Activated CD4-positive, alpha-beta T cell treated with anti-CD3 and anti-CD28 coated beads, Interleukin-2, amount 10 ng/mL, durations not matched to agents 7 days and 5 days (primary cell): ENCODE measurements around the gene THSD4. TPM values are rescaled to one million over a fixed set of nuclear protein-coding genes. Genes with fewer than 3 reads are reported as not detected.

ENCODE experiments used
- CTCF ChIA-PET: fragments of 350-600 bp; sonication (Branson Sonifier 250); formaldehyde crosslinking; loops from one replicate; lab custom pipeline; 2021; ENCODE audit warnings: antibody characterized with exemption; lab: Charles Lee
- POLR2A ChIA-PET: fragments of 350-600 bp; sonication (Branson Sonifier 250); formaldehyde crosslinking; loops from one replicate; lab custom pipeline; 2021; ENCODE audit warnings: antibody characterized with exemption; lab: Charles Lee
- DNase-seq: peaks from one replicate; pipeline ENCODE4 v3.0.0-alpha.2; 2020
- H3K27ac Mint-ChIP-seq: one replicate; pipeline ENCODE4 v1.8.0; 2021; ENCODE audit warnings: mild to moderate bottlenecking, moderate library complexity, mixed read lengths
- H3K27me3 Mint-ChIP-seq: one replicate; pipeline ENCODE4 v1.8.0; 2021; ENCODE audit warnings: mixed read lengths
- H3K36me3 Mint-ChIP-seq: one replicate; pipeline ENCODE4 v1.8.0; 2021; ENCODE audit warnings: low read depth, mixed read lengths
- H3K4me1 Mint-ChIP-seq: one replicate; pipeline ENCODE4 v1.8.0; 2021; ENCODE audit warnings: mixed read lengths
- H3K4me3 Mint-ChIP-seq: one replicate; pipeline ENCODE4 v1.8.0; 2021; ENCODE audit warnings: mild to moderate bottlenecking, moderate library complexity, mixed read lengths
- H3K9me3 Mint-ChIP-seq: one replicate; pipeline ENCODE4 v1.8.0; 2021; ENCODE audit warnings: mixed read lengths
- total RNA-seq, 2 experiments: library from RNA; stranded (reverse); gene quantifications; one replicate each; pipeline ENCODE4 v1.2.3, GENCODE V29; 2021

The THSD4 gene
- total RNA-seq, 2 experiments from 2014 or later: not detected

DNA sequence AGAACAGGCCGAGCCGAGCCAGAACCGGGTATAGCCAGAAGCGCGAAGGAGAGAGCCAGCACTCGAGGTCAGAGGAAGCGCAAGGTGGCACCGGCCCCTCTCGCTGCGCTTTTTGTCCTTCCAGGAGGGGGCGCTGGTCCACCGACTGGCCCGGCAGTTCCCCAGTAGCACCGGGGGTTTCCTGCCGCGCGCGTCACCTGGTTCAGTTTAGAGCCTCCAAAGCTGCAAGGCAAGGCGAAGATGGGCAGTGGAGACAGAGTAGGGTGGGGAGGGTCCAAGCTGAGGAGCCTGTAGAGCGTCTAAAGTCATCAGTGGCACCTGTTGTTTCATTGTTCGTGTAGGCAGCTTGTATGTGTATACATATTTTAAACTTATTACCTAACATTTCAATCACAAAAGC is 687.5 kb downstream of the THSD4 start:
- no peaks in the 10 kb centered on the region for H3K9me3 Mint-ChIP-seq
- no peaks in the 10 kb centered on the region for H3K36me3 Mint-ChIP-seq
- no peak overlapping the region for H3K27ac Mint-ChIP-seq
- peaks cover 2% of the 10 kb centered on the region for H3K27me3 Mint-ChIP-seq
- POLR2A ChIA-PET: no interaction called here
- CTCF ChIA-PET: interaction anchor here (1.0 to 1.9 kb wide), 3 partner anchors 10 to 83 kb away, joined by 3 to 6 read pairs (median 6); no protein-coding TSS in a partner anchor
- peaks cover 1% of the 10 kb centered on the region for H3K4me1 Mint-ChIP-seq
- H3K4me3 Mint-ChIP-seq: no peak overlapping the region
- DNase-seq: peak; percentile 39

DNA sequence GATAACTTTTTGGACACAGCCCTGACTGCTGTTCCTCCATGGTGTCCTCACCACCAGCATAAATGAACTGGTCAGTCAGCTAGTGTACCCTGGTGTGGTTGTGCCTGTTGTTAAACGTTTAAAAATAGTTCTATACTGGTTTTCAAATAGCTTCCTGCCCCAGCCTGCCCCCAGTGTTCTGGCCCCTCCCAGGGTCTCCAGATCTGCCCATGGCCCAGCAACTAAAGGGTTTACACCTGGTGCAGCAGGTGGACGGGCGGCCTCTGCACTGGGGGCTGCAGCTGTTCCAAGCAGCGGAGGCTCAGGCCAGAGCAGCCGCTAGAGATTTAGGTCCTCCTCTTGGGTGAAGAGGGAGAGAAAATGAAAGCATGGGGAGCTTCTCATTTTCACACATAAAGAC is 689.0 kb downstream of the THSD4 start:
- ChIA-PET POLR2A (no interaction called here), CTCF (interaction anchor here (1.9 kb wide), 1 partner anchor 9 kb away, joined by 6 read pairs; no protein-coding TSS in a partner anchor)
- peaks cover 1% of the 10 kb centered on the region for H3K4me1 Mint-ChIP-seq
- no peak overlapping the region for H3K4me3 Mint-ChIP-seq
- DNase-seq: no peak
- H3K27ac Mint-ChIP-seq: no peak overlapping the region
- no peaks in the 10 kb centered on the region for H3K36me3 Mint-ChIP-seq
- H3K9me3 Mint-ChIP-seq: no peaks in the 10 kb centered on the region
- peaks cover 2% of the 10 kb centered on the region for H3K27me3 Mint-ChIP-seq

DNA sequence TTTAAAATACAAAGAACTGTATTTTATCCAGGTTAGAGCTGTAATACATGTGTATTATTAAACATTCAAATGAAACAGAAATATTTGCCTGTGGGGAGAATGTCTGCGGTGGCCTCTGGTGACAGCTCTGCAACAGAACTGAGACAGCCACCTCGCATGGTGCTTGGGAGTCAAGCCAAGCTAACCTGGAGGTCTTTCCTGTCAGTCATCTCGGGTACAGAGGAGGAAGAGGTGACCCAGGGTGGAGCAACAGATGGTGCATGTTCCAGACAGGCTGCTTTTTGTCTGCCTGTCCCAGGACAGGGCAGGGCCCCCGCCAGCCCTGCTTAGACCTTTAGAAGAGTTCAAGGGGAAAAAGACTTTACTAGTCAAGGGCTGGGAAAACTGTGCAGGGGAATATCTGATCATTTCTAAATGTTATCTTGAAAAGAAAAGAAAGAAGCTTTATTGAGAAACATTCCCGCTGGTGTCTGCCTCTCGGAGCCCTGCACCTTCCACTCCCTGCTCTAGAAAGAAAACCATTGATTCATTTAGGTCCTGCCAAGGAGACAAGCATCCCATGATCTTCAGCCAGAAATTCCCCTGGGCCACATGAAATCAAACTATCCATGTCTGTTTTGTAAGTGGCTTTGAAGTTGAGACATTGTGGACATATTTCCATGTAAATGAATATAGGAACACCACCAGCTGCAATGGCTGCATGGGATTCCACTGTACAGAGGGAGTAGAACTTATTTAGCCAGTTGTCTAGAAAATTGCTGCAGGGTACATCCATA is 689.6 kb downstream of the THSD4 start:
- Mint-ChIP-seq H3K27me3 (peaks cover 2% of the 10 kb centered on the region), H3K4me1 (peaks cover 1% of the 10 kb centered on the region), H3K9me3 (no peaks in the 10 kb centered on the region), H3K36me3 (no peaks in the 10 kb centered on the region), H3K4me3 (no peak overlapping the region), H3K27ac (no peak overlapping the region)
- POLR2A ChIA-PET: no interaction called here
- no peak for DNase-seq
- CTCF ChIA-PET: interaction anchor here (0.7 kb wide), 1 partner anchor 75 kb away, joined by 3 read pairs; no protein-coding TSS in a partner anchor

DNA sequence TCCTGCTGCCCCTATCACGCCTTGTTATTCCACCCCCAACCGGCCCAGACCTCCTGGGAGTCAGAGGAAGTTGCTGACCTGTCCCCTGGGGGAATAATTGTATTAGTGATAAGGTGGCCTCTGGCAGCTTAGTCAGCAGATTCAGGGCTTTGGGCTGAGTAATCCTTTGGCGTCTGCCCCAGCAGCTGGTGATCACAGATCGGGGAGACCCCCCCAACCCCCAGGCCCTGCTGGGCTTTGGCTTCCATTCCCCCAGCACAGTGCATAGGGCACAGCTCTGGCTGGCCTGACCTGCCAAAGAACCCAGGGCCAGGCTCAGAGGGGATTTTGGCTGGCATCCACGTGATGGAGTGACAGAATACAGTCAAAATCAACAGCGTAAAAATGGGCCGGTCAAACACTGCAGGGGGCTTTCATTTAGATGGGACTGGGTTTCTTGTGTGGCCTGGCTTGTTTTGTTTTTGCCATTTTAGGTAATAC is 691.2 kb downstream of the THSD4 start:
- Mint-ChIP-seq H3K9me3 (no peaks in the 10 kb centered on the region), H3K27me3 (no peaks in the 10 kb centered on the region), H3K4me3 (no peak overlapping the region), H3K36me3 (no peaks in the 10 kb centered on the region), H3K27ac (no peak overlapping the region), H3K4me1 (peaks cover 1% of the 10 kb centered on the region)
- no peak for DNase-seq
- ChIA-PET CTCF (no interaction called here), POLR2A (no interaction called here)

DNA sequence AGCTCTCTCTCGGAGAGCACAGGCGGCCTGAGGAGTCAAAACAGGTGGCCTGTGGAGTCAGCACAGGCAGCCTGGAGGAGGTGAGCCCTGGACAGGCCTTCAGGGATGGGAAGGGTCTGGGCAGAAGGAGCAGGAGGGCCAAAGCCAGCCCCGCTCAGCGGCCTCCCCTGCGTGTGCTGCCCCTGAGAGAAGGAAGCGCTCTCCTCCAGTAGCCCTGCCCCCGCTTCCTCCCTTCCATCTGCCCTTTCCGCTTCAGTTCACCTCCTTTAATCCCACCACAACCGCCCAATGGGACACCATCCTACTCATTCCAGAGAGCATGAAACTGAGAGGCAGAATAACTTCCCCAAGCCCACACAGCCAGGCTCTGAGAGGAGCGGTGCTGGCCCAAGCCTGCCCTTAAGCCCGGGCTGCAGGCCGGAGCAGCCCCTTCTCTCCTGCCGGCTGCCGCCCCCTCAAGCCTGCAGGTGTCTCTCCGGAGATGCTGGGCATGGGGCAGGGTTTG is 691.9 kb downstream of the THSD4 start:
- no peak for DNase-seq
- Mint-ChIP-seq H3K27ac (no peak overlapping the region), H3K27me3 (no peaks in the 10 kb centered on the region), H3K4me3 (no peak overlapping the region), H3K4me1 (peaks cover 1% of the 10 kb centered on the region), H3K36me3 (no peaks in the 10 kb centered on the region), H3K9me3 (no peaks in the 10 kb centered on the region)
- ChIA-PET POLR2A (no interaction called here), CTCF (interaction anchor here (1.4 kb wide), 1 partner anchor 63 kb away, joined by 3 read pairs; no protein-coding TSS in a partner anchor)

DNA sequence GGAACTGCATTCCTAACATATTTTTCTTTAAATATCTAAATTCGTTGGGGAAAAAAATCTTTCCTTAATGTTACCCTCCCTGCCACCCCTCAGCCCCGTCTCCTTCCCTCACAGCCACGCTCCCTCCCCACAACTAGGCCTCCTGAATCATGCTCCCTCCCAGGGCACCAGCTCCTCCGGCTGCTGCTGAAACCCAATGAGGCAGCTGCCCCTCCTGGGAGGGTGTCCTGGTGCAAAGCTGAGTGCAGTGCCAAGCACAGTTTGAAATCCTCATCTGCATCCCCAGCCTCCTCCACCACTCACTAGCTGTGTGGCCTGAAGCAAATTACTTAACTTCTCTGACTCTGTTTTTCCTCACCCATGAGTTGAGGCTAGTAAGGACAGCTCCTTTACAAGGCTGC is 692.4 kb downstream of the THSD4 start:
- Mint-ChIP-seq H3K36me3 (no peaks in the 10 kb centered on the region), H3K4me1 (no peaks in the 10 kb centered on the region), H3K27me3 (no peaks in the 10 kb centered on the region), H3K9me3 (no peaks in the 10 kb centered on the region), H3K4me3 (no peak overlapping the region), H3K27ac (no peak overlapping the region)
- no peak for DNase-seq
- POLR2A ChIA-PET: no interaction called here
- CTCF ChIA-PET: interaction anchor here (1.4 kb wide), 1 partner anchor 64 kb away, joined by 3 read pairs; no protein-coding TSS in a partner anchor

DNA sequence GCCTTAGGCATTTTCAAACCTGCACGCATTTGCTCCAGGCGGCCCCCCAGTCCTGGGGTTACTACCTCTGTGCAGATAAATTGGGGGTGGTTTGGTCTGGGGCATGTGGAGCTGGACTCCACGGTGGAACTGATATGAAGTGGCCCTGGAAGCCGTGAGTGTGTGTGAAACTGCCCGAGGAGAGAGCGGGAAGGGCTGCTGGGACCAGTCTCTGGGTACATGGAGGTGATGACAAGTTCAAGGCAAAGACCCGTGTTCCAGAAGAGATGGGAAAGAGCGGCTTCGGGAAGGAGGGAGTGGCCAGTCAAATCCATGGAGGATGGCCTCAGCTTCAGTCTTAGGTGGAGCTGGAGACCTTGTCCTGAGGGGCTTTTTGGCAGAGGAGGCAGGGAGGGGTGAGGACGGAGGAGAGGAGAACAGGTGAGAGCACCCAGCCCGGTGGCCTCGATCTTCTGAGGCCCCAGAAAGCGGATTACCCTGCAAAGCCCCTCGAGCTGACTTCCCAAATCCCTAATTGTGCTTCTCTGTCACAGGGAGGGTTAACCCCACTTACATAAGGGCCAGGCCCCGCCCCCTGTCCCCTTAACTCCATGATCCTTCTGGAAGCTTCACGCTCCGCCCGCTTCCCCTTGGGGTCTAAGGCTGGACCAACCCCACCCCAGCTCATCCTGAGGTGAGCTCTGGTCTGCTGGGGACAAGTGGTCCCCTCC is 693.2 kb downstream of the THSD4 start:
- Mint-ChIP-seq H3K9me3 (no peaks in the 10 kb centered on the region), H3K27ac (no peak overlapping the region), H3K4me3 (no peak overlapping the region), H3K27me3 (no peaks in the 10 kb centered on the region), H3K4me1 (no peaks in the 10 kb centered on the region), H3K36me3 (no peaks in the 10 kb centered on the region)
- DNase-seq: no peak
- ChIA-PET CTCF (interaction anchor here (0.6 to 1.4 kb wide), 2 partner anchors 28 to 64 kb away, joined by 3 to 4 read pairs; no protein-coding TSS in a partner anchor), POLR2A (no interaction called here)

DNA sequence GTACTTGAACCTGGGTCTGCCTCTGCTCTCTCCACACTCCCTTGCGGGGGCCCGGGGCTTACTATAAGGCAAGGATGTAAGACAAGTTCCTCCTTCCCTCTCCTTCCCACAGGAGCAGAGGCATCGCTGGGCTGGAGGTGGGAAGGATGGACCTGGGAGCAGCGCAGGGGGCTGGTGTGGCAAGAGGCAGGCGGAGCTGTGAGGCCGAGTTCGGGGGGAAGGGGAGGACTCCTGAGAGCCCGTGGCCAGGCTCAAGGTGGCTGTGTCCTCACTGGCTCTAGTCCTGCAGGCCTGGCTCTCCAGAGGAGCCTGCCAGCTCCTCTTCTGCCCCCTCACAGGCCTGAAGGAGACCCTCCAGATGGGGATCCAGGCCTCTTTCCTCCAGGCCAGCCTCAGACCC is 694.1 kb downstream of the THSD4 start:
- no peak overlapping the region for H3K27ac Mint-ChIP-seq

DNA sequence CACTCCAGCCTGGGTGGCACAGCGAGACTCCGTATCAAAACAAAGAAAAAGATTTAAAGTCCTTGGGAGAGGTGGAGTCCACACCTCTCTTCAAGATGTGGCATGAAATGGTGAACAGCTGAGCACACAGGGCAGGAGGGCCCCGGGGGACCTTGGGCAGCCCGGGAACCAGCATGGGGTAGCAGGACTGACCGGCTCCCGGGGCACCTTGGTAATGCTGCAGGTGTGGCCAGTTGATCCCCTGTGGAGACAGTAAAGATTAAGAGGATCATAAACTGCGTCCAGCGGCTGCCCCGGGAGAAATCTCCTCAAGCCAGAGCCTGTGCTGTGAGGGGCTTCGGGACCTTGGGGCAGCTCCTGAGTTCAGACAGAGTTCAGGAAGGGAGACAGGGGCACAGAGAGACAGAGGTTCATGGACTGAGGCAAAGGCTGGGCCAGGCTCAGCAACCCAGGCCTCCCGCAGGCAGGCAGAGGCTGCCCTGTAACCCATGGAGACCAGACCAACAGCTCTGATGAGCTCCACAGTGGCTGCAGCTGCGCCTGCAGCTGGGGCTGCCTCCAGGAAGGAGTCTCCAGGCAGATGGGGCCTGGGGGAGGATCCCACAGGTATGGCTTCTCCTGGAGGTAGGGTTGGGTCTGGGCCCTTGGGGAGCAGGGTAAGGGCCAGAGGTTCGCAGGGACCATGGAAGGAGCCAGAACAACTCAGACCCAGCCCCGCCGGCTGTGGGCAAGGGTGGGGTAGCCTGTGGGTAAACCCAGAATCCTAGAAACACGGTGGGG is 695.2 kb downstream of the THSD4 start, which contains the start of gene NR2E3:
TSS of gene NR2E3 (plus strand) at position 299 of the 780 bp plus-strand sequence. CDS start at position 489, 190 bp downstream.
- Mint-ChIP-seq H3K27ac (no peak within 1 kb of the TSS), H3K36me3 (no peaks in the 10 kb centered on the region), H3K4me3 (no peak within 1 kb of the TSS), H3K4me1 (no peaks in the 10 kb centered on the region), H3K27me3 (no peaks in the 10 kb centered on the region), H3K9me3 (no peaks in the 10 kb centered on the region)
- POLR2A ChIA-PET: no interaction called here
- no peak for DNase-seq
- CTCF ChIA-PET: no interaction called here

More for the DNA sequence above, 694.1 kb downstream of the THSD4 start:
- Mint-ChIP-seq H3K9me3 (no peaks in the 10 kb centered on the region), H3K4me3 (no peak overlapping the region), H3K36me3 (no peaks in the 10 kb centered on the region), H3K27me3 (no peaks in the 10 kb centered on the region), H3K4me1 (no peaks in the 10 kb centered on the region)
- POLR2A ChIA-PET: no interaction called here
- no peak for DNase-seq
- CTCF ChIA-PET: no interaction called here

DNA sequence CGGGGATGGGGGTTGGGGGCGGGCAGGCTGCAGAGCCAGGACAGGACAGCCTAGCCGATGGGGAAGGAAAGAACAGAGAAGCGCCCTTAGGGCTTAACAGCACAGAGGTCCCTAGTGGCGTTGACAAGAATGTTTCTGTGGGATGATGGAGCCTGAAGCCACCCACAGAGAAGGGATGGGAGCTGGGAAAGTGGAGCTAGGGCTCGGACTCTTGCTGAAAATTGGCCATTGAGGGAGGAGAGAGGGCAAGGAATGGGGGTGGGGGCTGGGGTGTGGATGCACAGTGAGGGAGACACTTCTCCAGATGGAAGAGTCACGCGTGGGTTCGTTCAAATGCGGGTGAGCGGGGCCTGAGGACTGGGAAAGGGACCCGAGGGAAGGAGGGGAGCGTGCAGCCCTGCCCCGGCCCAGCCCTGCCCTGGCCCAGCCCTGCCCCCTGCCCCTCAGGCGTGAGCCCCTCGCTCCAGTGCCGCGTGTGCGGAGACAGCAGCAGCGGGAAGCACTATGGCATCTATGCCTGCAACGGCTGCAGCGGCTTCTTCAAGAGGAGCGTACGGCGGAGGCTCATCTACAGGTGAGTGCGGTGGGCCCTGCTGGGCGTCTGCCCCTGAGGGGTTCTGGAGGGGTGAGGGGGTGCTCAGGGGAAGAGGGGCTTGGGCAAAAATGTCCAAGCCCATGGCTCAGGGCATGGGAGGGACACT is 695.9 kb downstream of the THSD4 start:
- Mint-ChIP-seq H3K9me3 (no peaks in the 10 kb centered on the region), H3K4me1 (no peaks in the 10 kb centered on the region), H3K27me3 (no peaks in the 10 kb centered on the region), H3K4me3 (no peak overlapping the region), H3K36me3 (no peaks in the 10 kb centered on the region), H3K27ac (no peak overlapping the region)
- ChIA-PET CTCF (no interaction called here), POLR2A (no interaction called here)
- no peak for DNase-seq

DNA sequence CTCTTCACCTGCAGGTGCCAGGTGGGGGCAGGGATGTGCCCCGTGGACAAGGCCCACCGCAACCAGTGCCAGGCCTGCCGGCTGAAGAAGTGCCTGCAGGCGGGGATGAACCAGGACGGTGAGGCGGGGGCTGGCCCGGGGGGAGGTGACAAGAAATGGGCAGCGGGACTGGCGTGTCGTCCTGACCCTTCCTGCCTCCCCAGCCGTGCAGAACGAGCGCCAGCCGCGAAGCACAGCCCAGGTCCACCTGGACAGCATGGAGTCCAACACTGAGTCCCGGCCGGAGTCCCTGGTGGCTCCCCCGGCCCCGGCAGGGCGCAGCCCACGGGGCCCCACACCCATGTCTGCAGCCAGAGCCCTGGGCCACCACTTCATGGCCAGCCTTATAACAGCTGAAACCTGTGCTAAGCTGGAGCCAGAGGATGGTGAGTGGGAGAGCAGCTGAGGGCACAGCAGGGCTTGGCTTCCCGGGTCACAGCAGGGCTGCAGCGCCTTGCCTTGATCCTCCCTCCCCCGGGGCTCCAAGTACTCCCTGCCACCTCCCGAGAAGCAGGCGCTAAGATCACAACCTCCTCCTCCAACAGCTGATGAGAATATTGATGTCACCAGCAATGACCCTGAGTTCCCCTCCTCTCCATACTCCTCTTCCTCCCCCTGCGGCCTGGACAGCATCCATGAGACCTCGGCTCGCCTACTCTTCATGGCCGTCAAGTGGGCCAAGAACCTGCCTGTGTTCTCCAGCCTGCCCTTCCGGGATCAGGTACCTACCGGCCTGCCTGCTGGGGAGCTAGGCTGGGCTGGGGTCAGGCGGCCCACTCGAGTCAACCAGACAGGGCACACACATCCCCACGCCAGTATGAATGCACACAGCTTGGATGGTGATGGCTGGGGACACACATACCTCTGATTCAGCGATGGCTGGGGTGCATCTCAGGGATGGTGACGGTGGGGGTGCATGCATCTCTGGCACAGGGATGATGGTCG is 696.8 kb downstream of the THSD4 start:
- ChIA-PET CTCF (interaction anchor here (1.8 kb wide), 1 partner anchor 9 kb away, joined by 6 read pairs; no protein-coding TSS in a partner anchor), POLR2A (interaction anchor here (0.6 kb wide), 1 partner anchor 19 kb away, joined by 3 read pairs; no protein-coding TSS in a partner anchor)
- no peaks in the 10 kb centered on the region for H3K36me3 Mint-ChIP-seq

More for the DNA sequence above, 696.8 kb downstream of the THSD4 start:
- no peak for DNase-seq
- Mint-ChIP-seq H3K4me3 (no peak overlapping the region), H3K27ac (no peak overlapping the region), H3K4me1 (no peaks in the 10 kb centered on the region), H3K9me3 (no peaks in the 10 kb centered on the region), H3K27me3 (no peaks in the 10 kb centered on the region)
